Superior temporal gyrus (tissue), 1 donor: Measurements from ENCODE around the gene ISLR.

ENCODE experiments used
- DNase-seq: peaks from one replicate; pipeline ENCODE4 v3.0.0-alpha.2; 2016; ENCODE audit errors: extremely low spot score

The ISLR gene

GRCh38 chr15:74173380-74174218 is at the start of gene ISLR:
TSS of gene ISLR (plus strand) at chr15:74173710. CDS start at chr15:74174859, 1,149 bp downstream.
- no peak for DNase-seq

GRCh38 chr15:74124196-74124595 is 49.3 kb upstream of the ISLR start:
- DNase-seq: no peak

- DNase-seq: no peak
Measured at GRCh38 chr15:74124759-74125158, 48.8 kb upstream of the ISLR start.

GRCh38 chr15:74127255-74127953 is 46.1 kb upstream of the ISLR start:
- peak; percentile 85 for DNase-seq

GRCh38 chr15:74127954-74128784 is 45.3 kb upstream of the ISLR start:
- DNase-seq: no peak

GRCh38 chr15:74128785-74129585 is 44.5 kb upstream of the ISLR start:
- DNase-seq: no peak

GRCh38 chr15:74129586-74130154 is 43.8 kb upstream of the ISLR start:
- no peak for DNase-seq

- no peak for DNase-seq
Measured at GRCh38 chr15:74130155-74130848, 43.2 kb upstream of the ISLR start, which contains the start of gene ISLR2. TSS of gene ISLR2 (plus strand) at chr15:74130586. CDS start at chr15:74132755, 2,169 bp downstream.

GRCh38 chr15:74130849-74131627 is 42.5 kb upstream of the ISLR start:
- DNase-seq: no peak

GRCh38 chr15:74131628-74132413 is 41.7 kb upstream of the ISLR start:
- no peak for DNase-seq

GRCh38 chr15:74132681-74133651 is 40.5 kb upstream of the ISLR start:
- DNase-seq: no peak

GRCh38 chr15:74133694-74134386 is 39.7 kb upstream of the ISLR start:
- DNase-seq: no peak

- DNase-seq: no peak
Measured at GRCh38 chr15:74134387-74135027, 39.0 kb upstream of the ISLR start.

- no peak for DNase-seq
Measured at GRCh38 chr15:74135041-74135565, 38.4 kb upstream of the ISLR start.

- no peak for DNase-seq
Measured at GRCh38 chr15:74136540-74136813, 37.0 kb upstream of the ISLR start.

- no peak for DNase-seq
Measured at GRCh38 chr15:74136814-74137536, 36.5 kb upstream of the ISLR start.
